Measurements from ENCODE around the gene DCX. TPM values are rescaled to one million over a fixed set of nuclear protein-coding genes. Genes with fewer than 3 reads are reported as not detected.
A peak's percentile ranks its signal among the peaks of the same experiment; 100 is the strongest.

Gene DCX
- polyA plus RNA-seq, 1 donor, result 5.4 TPM

DNA sequence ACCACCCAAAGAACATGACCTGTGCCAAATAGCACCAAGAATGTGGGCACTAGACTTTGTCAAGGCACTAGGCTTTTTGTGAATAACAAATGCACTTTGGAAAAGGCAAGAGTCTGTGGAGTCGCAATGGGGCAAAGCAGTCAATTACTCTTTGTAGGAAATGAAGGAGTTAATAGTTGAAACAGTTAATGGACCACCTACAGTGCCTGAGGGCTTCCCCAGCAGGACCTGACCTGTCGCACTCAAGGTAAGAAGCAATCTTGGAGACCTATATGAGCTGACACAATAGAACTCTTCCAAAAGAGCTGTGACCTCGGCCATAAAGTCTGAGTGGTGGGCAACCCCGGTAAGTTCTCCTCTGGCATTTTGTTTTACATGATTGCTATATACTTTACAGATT lies 92.5 kb downstream of the DCX start:
- H3K9me3 ChIP-seq (ENCODE audit: control insufficient read depth, low read depth, low read length), result no peaks in the 10 kb centered on the region
- no CpG with 5 or more reads among the region's 4 CpGs for WGBS (ENCODE audit: insufficient coverage, low lambda C conversion rate)
- no peak overlapping the region for H3K4me3 ChIP-seq (ENCODE audit: low read length)
- H3K36me3 ChIP-seq (ENCODE audit: control insufficient read depth, insufficient read depth, low read length), result no peaks in the 10 kb centered on the region
- H3K27ac ChIP-seq (ENCODE audit: low read length), result no peak overlapping the region
- no peaks in the 10 kb centered on the region for H3K27me3 ChIP-seq (ENCODE audit: control insufficient read depth, insufficient read depth, low read length)
- H3K4me1 ChIP-seq (ENCODE audit: control insufficient read depth, insufficient read depth, low read length), result no peaks in the 10 kb centered on the region
- DNase-seq, result no peak

DNA sequence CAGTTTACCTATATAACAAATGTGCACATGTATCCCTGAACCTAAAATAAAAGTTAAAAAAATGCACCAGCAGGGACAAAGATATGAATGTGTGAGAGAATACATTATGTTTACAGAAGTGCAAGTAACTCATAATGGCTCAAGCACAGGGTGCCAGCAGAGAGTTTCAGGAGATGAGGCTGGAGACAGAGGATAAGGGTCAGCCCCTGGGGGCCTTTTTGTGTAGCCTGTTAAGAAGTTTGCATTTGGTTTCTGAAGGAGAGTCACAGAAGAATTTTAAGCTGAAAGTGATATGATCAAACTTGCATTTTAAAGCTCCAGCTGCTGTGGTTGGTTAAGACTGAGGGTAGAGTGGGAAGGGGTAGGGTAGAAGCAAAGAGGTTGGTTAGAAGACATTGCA lies 93.1 kb downstream of the DCX start:
- no peak for DNase-seq
- Histone ChIP-seq H3K9me3 (ENCODE audit: control insufficient read depth, low read depth, low read length) (no peaks in the 10 kb centered on the region), H3K4me3 (ENCODE audit: low read length) (no peak overlapping the region), H3K4me1 (ENCODE audit: control insufficient read depth, insufficient read depth, low read length) (no peaks in the 10 kb centered on the region), H3K27me3 (ENCODE audit: control insufficient read depth, insufficient read depth, low read length) (no peaks in the 10 kb centered on the region), H3K36me3 (ENCODE audit: control insufficient read depth, insufficient read depth, low read length) (no peaks in the 10 kb centered on the region), H3K27ac (ENCODE audit: low read length) (no peak overlapping the region)

DNA sequence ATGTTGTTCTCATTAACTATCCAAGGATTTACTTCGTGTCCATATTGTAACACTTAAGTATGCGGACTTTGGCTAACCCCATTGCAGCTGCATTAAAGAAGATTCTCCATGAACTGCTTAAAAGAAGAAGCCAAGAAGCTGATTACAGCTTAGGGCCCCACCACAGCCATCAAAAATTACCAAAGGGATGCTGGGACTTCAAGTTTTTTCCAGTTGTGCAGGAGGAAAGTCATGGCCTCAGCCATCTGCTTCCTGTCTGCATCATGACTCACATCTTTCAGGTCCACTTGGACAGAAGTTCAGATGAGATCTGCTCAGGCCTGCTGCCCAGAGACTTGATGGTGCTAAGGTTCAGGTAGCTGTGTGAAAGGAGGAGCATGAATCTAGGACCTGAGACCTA lies 102.9 kb downstream of the DCX start:
- WGBS (ENCODE audit: insufficient coverage, low lambda C conversion rate), result no CpG with 5 or more reads among the region's 2 CpGs
- H3K4me3 ChIP-seq (ENCODE audit: low read length), result no peak overlapping the region
- no peaks in the 10 kb centered on the region for H3K4me1 ChIP-seq (ENCODE audit: control insufficient read depth, insufficient read depth, low read length)
- no peaks in the 10 kb centered on the region for H3K9me3 ChIP-seq (ENCODE audit: control insufficient read depth, low read depth, low read length)
- H3K36me3 ChIP-seq (ENCODE audit: control insufficient read depth, insufficient read depth, low read length), result no peaks in the 10 kb centered on the region
- peak in 1 of 2 donors; percentile 1 for DNase-seq
- no peak overlapping the region for H3K27ac ChIP-seq (ENCODE audit: low read length)
- H3K27me3 ChIP-seq (ENCODE audit: control insufficient read depth, insufficient read depth, low read length), result no peaks in the 10 kb centered on the region

DNA sequence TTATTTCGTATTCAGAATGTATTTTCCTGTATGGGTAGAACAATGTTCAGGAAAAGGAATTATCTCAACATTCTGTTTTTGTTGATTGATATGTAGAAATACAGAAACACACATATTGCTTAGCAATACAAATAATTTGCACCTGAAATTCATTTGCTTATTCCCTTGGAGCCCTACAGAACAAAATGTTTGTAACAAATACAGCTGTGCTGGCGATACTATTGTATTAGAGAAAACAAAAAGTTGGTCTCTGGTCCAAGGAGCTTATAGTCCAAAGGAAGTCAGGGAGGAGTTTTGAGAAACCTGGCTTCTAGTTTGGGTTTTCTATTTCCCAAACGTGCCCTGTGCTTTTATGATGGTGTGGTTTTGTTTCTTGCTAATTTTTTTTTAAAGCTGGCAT lies 104.0 kb downstream of the DCX start:
- Histone ChIP-seq H3K36me3 (ENCODE audit: control insufficient read depth, insufficient read depth, low read length) (no peaks in the 10 kb centered on the region), H3K9me3 (ENCODE audit: control insufficient read depth, low read depth, low read length) (no peaks in the 10 kb centered on the region), H3K27ac (ENCODE audit: low read length) (no peak overlapping the region), H3K4me1 (ENCODE audit: control insufficient read depth, insufficient read depth, low read length) (no peaks in the 10 kb centered on the region), H3K4me3 (ENCODE audit: low read length) (no peak overlapping the region), H3K27me3 (ENCODE audit: control insufficient read depth, insufficient read depth, low read length) (no peaks in the 10 kb centered on the region)
- DNase-seq, result no peak
- 100% methylated on average over 1 of the region's 3 CpGs for WGBS (ENCODE audit: insufficient coverage, low lambda C conversion rate)

DNA sequence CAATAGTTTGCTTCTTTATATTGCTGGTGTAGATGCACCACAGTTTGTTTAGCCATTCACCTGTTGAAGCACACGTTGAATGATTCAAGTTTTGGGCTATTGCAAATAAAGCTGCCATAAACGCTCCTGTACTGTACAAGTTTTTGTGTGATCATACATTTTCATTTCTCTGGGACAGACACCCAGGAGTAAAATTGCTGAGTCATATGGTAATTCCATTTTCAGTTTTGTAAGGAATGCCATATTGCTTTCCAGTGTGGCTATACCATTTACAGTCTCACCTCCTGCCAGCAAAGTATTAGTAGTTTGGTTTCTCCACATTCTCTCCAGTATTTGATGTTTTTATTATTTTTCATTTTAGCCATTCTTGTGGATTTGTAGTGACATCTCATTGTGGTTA lies 109.7 kb downstream of the DCX start:
- Histone ChIP-seq H3K27ac (ENCODE audit: low read length) (no peak overlapping the region), H3K9me3 (ENCODE audit: control insufficient read depth, low read depth, low read length) (no peaks in the 10 kb centered on the region), H3K4me1 (ENCODE audit: control insufficient read depth, insufficient read depth, low read length) (no peaks in the 10 kb centered on the region), H3K27me3 (ENCODE audit: control insufficient read depth, insufficient read depth, low read length) (no peaks in the 10 kb centered on the region), H3K36me3 (ENCODE audit: control insufficient read depth, insufficient read depth, low read length) (no peaks in the 10 kb centered on the region), H3K4me3 (ENCODE audit: low read length) (no peak overlapping the region)
- WGBS (ENCODE audit: insufficient coverage, low lambda C conversion rate), result no CpG with 5 or more reads among the region's 2 CpGs
- no peak for DNase-seq

DNA sequence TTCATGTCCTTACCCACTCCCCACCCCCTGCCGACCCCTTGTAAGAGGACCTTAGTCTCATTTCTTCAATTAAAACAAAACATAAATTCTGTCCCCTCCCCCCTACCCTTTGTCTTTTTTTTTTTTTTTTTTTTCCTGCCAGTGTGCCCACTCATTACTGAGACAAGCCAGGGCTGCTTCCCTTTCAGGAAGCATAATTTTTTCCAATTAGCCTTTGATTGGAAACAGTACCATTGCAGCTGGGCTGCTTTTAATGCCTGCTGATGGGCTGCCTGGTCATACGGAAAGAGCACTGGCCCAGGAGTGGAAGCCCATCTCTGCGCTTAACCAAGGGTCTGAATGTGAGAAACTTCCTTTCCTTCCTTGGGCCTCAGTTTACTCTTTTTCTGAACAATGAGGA lies 123.2 kb downstream of the DCX start:
- no peaks in the 10 kb centered on the region for H3K4me1 ChIP-seq (ENCODE audit: control insufficient read depth, insufficient read depth, low read length)
- H3K27me3 ChIP-seq (ENCODE audit: control insufficient read depth, insufficient read depth, low read length), result no peaks in the 10 kb centered on the region
- no peak for DNase-seq
- H3K36me3 ChIP-seq (ENCODE audit: control insufficient read depth, insufficient read depth, low read length), result no peaks in the 10 kb centered on the region
- H3K4me3 ChIP-seq (ENCODE audit: low read length), result no peak overlapping the region
- no CpG with 5 or more reads among the region's 3 CpGs for WGBS (ENCODE audit: insufficient coverage, low lambda C conversion rate)
- H3K9me3 ChIP-seq (ENCODE audit: control insufficient read depth, low read depth, low read length), result no peaks in the 10 kb centered on the region
- H3K27ac ChIP-seq (ENCODE audit: low read length), result no peak overlapping the region

DNA sequence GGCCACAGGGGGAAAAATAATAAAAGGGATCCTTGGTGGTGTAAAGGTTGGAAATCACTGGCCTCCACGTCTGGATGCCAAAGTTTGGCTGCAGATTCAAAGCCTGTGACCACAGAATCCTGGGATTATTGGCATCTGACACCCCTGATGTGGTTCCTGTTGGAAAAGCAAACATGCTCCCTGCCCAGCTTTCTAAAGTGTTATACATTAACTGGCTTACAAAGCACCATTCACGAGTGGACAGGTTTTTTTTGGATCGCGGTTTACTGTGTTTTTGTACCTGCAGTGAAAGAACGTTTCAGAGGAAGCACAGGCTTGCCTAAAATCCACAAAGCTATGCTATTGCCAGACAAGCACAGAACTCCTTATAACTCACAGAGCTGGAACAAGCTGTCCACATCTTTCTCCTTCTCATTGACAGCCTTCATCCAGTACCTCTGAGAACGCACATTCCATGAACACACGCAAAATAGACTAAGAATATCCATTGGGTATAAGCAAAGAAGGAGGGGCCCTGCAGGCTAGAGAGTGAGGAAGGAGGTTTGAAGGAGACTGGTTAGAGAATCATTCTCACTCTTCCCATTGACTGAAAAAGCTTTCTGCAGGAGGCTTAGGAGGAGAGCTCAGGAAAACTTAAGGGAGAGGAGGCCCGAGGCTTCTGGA lies 127.2 kb downstream of the DCX start:
- Histone ChIP-seq H3K36me3 (ENCODE audit: control insufficient read depth, insufficient read depth, low read length) (no peaks in the 10 kb centered on the region), H3K4me1 (ENCODE audit: control insufficient read depth, insufficient read depth, low read length) (no peaks in the 10 kb centered on the region), H3K9me3 (ENCODE audit: control insufficient read depth, low read depth, low read length) (no peaks in the 10 kb centered on the region), H3K4me3 (ENCODE audit: low read length) (no peak overlapping the region), H3K27me3 (ENCODE audit: control insufficient read depth, insufficient read depth, low read length) (no peaks in the 10 kb centered on the region), H3K27ac (ENCODE audit: low read length) (no peak overlapping the region)
- no peak for DNase-seq
- 20% methylated on average over 2 of the region's 8 CpGs for WGBS (ENCODE audit: insufficient coverage, low lambda C conversion rate)

DNA sequence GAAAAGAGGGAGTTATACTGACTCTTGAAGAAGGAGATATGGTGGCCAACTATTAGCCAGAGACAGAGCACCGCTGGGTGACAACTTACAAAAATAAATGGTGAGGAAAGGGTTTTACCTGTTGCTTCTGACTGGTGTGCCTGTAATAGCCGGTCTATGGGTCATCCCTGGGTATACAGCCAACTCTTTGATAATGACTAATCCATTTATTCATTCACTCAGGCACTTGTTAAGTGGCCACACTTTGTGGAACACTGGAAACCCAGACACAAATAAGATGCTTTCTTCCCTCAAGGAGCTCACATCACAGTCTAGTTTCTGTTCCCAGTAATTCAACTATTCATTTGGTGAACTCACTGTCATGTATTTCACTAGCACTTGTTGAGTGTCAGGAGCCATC lies 128.5 kb downstream of the DCX start:
- H3K4me3 ChIP-seq (ENCODE audit: low read length), result no peak overlapping the region
- no peaks in the 10 kb centered on the region for H3K9me3 ChIP-seq (ENCODE audit: control insufficient read depth, low read depth, low read length)
- H3K27ac ChIP-seq (ENCODE audit: low read length), result no peak overlapping the region
- H3K4me1 ChIP-seq (ENCODE audit: control insufficient read depth, insufficient read depth, low read length), result no peaks in the 10 kb centered on the region
- WGBS (ENCODE audit: insufficient coverage, low lambda C conversion rate), result no CpG with 5 or more reads among the region's 2 CpGs
- no peak for DNase-seq
- H3K27me3 ChIP-seq (ENCODE audit: control insufficient read depth, insufficient read depth, low read length), result no peaks in the 10 kb centered on the region
- H3K36me3 ChIP-seq (ENCODE audit: control insufficient read depth, insufficient read depth, low read length), result no peaks in the 10 kb centered on the region

DNA sequence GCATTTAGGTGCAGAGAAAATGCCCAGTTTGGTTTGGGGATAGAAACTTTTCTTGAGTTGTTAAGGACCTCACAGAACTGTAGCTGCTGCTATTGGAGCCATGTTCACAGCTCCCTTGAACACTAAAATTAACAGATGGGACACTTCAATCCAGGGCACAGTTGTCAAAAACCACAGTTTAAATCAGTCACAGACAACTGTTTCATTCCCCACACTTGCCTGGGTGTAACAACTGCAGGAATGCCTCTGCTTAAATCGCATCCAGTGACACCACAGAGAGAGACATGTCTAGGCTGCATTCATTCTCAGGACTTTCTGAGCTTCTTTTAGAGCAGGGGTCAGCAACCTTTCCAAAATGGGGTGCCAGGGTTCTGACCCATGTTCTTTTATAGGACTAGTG lies 129.0 kb downstream of the DCX start:
- Histone ChIP-seq H3K36me3 (ENCODE audit: control insufficient read depth, insufficient read depth, low read length) (no peaks in the 10 kb centered on the region), H3K4me3 (ENCODE audit: low read length) (no peak overlapping the region), H3K27me3 (ENCODE audit: control insufficient read depth, insufficient read depth, low read length) (no peaks in the 10 kb centered on the region), H3K9me3 (ENCODE audit: control insufficient read depth, low read depth, low read length) (no peaks in the 10 kb centered on the region), H3K4me1 (ENCODE audit: control insufficient read depth, insufficient read depth, low read length) (no peaks in the 10 kb centered on the region), H3K27ac (ENCODE audit: low read length) (no peak overlapping the region)
- no CpG with 5 or more reads among the region's 1 CpG for WGBS (ENCODE audit: insufficient coverage, low lambda C conversion rate)
- DNase-seq, result no peak

DNA sequence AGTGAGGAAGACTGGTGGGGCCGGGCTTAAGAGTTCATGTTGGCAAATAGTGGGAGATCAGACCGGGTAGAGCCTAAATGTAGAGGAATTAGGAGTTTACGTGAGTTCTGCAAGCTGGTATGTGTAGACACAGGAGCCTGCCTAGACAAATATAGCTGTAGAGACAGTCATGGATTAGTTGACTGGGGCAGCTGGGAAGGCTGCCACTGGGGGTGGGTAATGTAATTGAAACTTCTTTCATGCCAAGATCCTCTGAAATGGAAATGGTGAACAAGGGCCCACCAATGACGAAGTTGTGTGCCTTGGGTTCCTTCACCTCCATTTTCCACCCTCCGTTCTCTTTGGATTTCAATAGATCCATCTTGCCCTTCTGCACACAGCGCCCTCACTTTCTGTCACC lies 129.9 kb downstream of the DCX start:
- Histone ChIP-seq H3K36me3 (ENCODE audit: control insufficient read depth, insufficient read depth, low read length) (no peaks in the 10 kb centered on the region), H3K27ac (ENCODE audit: low read length) (no peak overlapping the region), H3K27me3 (ENCODE audit: control insufficient read depth, insufficient read depth, low read length) (no peaks in the 10 kb centered on the region), H3K4me1 (ENCODE audit: control insufficient read depth, insufficient read depth, low read length) (no peaks in the 10 kb centered on the region), H3K4me3 (ENCODE audit: low read length) (no peak overlapping the region), H3K9me3 (ENCODE audit: control insufficient read depth, low read depth, low read length) (no peaks in the 10 kb centered on the region)
- WGBS (ENCODE audit: insufficient coverage, low lambda C conversion rate), result no CpG with 5 or more reads among the region's 6 CpGs
- no peak for DNase-seq

DNA sequence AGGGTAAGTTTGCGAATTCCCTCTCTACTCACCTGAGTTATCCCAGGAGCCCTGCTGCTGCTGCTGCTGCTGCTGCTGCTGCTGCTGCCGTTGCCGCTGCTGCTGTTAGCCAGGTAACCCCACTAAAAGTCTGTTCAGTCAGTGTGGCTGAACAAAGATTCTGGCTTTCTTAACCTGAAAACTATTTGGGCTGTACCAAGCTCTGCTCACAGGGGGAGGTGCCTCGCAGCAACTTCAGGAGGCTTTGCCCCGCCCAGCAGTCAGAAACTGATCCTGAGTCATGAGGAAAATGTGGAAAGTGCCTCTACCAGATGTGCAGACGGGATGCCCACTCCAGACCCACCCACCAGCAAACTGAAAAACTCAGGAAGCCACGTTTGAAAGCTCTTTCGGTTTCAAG lies 141.7 kb downstream of the DCX start, which contains the start of gene CAPN6:
Gene CAPN6, minus strand, starts transcription at position 145 of the 400 bp plus-strand sequence. CDS start 6,547 bp downstream, outside the sequence.
- DNase-seq, result no peak
- no CpG with 5 or more reads among the region's 8 CpGs for WGBS (ENCODE audit: insufficient coverage, low lambda C conversion rate)
- H3K9me3 ChIP-seq (ENCODE audit: control insufficient read depth, low read depth, low read length), result no peaks in the 10 kb centered on the region
- no peak within 1 kb of the TSS for H3K27ac ChIP-seq (ENCODE audit: low read length)
- H3K4me1 ChIP-seq (ENCODE audit: control insufficient read depth, insufficient read depth, low read length), result no peaks in the 10 kb centered on the region
- H3K36me3 ChIP-seq (ENCODE audit: control insufficient read depth, insufficient read depth, low read length), result no peaks in the 10 kb centered on the region
- H3K4me3 ChIP-seq (ENCODE audit: low read length), result peak within 1 kb of the TSS; percentile 4
- no peaks in the 10 kb centered on the region for H3K27me3 ChIP-seq (ENCODE audit: control insufficient read depth, insufficient read depth, low read length)
